Right lobe of liver (tissue), 4 donors: ENCODE measurements around the gene KLC1.

Experiments used
- POLR2A ChIP-seq: fragments of 450-650 bp; IDR thresholded peaks from one replicate; pipeline ENCODE4 v1.6.1; 2017; ENCODE audit warnings: antibody characterized with exemption, mild to moderate bottlenecking
- TF ChIP-seq, protein P1 (sequence below), 4 donors: fragments of 200-600 bp in 3 of 4; fragments of 450-650 bp in 1 of 4; IDR thresholded peaks; one replicate each; pipeline versions ENCODE4 v1.5.1 to v1.8.0; 2016 to 2022; ENCODE audit warnings: antibody characterized with exemption in 4 of 4, mild to moderate bottlenecking in 2 of 4
- donor health status: DM: no; HTN: no; CAD: no.
- donor health status: DM: no; HTN: no; CAD: no.
- donor health status: DM: no; HTN: yes; CAD: no.

DNA sequence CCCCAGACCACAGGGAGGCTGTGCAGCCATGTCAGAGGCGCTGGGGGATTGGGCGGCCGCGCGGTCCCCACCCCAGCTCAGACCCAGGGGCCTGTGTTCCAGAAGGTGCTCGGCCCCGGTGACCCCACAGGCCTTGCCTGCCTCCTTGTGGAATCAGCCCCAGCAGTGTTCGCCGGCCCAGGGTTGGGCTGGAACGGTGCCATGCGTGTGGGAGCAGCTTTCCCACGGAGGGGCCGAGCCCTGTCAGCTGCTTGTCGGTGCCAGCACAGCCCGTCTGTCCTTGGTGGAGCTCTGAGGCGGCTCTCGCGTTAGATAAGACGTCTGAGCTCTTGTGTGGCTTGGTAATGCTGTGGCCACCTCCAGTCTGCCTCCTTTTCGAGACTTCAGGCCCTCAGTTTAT lies 95.1 kb downstream of the KLC1 start:
- TF ChIP-seq, protein P1, sequence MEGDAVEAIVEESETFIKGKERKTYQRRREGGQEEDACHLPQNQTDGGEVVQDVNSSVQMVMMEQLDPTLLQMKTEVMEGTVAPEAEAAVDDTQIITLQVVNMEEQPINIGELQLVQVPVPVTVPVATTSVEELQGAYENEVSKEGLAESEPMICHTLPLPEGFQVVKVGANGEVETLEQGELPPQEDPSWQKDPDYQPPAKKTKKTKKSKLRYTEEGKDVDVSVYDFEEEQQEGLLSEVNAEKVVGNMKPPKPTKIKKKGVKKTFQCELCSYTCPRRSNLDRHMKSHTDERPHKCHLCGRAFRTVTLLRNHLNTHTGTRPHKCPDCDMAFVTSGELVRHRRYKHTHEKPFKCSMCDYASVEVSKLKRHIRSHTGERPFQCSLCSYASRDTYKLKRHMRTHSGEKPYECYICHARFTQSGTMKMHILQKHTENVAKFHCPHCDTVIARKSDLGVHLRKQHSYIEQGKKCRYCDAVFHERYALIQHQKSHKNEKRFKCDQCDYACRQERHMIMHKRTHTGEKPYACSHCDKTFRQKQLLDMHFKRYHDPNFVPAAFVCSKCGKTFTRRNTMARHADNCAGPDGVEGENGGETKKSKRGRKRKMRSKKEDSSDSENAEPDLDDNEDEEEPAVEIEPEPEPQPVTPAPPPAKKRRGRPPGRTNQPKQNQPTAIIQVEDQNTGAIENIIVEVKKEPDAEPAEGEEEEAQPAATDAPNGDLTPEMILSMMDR (IDR thresholded peaks at IDR 0.05) = no peak
- no peak for TF ChIP-seq POLR2A
